ENCODE results near the gene CCNK. TPM values are rescaled to one million over a fixed set of nuclear protein-coding genes. Genes with fewer than 3 reads are reported as not detected.

Gene CCNK
- total RNA-seq, 4 donors from 2014 or later, result 23.4 to 66.3 (median 39.0) TPM

GRCh38 chr14:99447739-99448138, 33.5 kb upstream of the CCNK start:
- Histone ChIP-seq H3K4me3 (no peak overlapping the region), H3K4me1 (peaks cover 2% of the 10 kb centered on the region), H3K9me3 (no peaks in the 10 kb centered on the region), H3K27ac (no peak overlapping the region), H3K27me3 (no peaks in the 10 kb centered on the region), H3K36me3 (peaks cover 75% of the 10 kb centered on the region)
- 43% methylated on average over 4 of the region's 4 CpGs for WGBS
- TF ChIP-seq POLR2A (IDR thresholded peaks at IDR 0.05) (no peak), EP300 (IDR thresholded peaks at IDR 0.05) (no peak)
- DNase-seq (ENCODE audit: low spot score in 2 of 2), result no peak

- Histone ChIP-seq H3K27ac (no peak overlapping the region), H3K4me3 (no peak overlapping the region), H3K27me3 (no peaks in the 10 kb centered on the region), H3K9me3 (no peaks in the 10 kb centered on the region), H3K4me1 (peaks cover 2% of the 10 kb centered on the region), H3K36me3 (peaks cover 73% of the 10 kb centered on the region)
- TF ChIP-seq POLR2A (IDR thresholded peaks at IDR 0.05) (no peak), EP300 (IDR thresholded peaks at IDR 0.05) (no peak), POLR2AphosphoS5 (IDR thresholded peaks at IDR 0.05) (no peak)
- TF ChIP-seq, protein P1, sequence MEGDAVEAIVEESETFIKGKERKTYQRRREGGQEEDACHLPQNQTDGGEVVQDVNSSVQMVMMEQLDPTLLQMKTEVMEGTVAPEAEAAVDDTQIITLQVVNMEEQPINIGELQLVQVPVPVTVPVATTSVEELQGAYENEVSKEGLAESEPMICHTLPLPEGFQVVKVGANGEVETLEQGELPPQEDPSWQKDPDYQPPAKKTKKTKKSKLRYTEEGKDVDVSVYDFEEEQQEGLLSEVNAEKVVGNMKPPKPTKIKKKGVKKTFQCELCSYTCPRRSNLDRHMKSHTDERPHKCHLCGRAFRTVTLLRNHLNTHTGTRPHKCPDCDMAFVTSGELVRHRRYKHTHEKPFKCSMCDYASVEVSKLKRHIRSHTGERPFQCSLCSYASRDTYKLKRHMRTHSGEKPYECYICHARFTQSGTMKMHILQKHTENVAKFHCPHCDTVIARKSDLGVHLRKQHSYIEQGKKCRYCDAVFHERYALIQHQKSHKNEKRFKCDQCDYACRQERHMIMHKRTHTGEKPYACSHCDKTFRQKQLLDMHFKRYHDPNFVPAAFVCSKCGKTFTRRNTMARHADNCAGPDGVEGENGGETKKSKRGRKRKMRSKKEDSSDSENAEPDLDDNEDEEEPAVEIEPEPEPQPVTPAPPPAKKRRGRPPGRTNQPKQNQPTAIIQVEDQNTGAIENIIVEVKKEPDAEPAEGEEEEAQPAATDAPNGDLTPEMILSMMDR (IDR thresholded peaks at IDR 0.05), result no peak
- 96% methylated on average over 3 of the region's 3 CpGs for WGBS
- no peak for DNase-seq (ENCODE audit: low spot score in 2 of 2)
These were observed 30.9 kb upstream of the CCNK start for GRCh38 chr14:99450266-99450665.

GRCh38 chr14:99451234-99451633, 30.0 kb upstream of the CCNK start:
- 98% methylated on average over 5 of the region's 5 CpGs for WGBS
- H3K36me3 ChIP-seq, result peaks cover 78% of the 10 kb centered on the region
- no peak for DNase-seq (ENCODE audit: low spot score in 2 of 2)
- no peak overlapping the region for H3K4me3 ChIP-seq
- no peaks in the 10 kb centered on the region for H3K9me3 ChIP-seq
- H3K4me1 ChIP-seq, result peaks cover 2% of the 10 kb centered on the region
- TF ChIP-seq EP300 (IDR thresholded peaks at IDR 0.05) (no peak), POLR2A (IDR thresholded peaks at IDR 0.05) (no peak), POLR2AphosphoS5 (IDR thresholded peaks at IDR 0.05) (no peak)
- TF ChIP-seq, protein P1 (IDR thresholded peaks at IDR 0.05), result no peak
- H3K27ac ChIP-seq, result no peak overlapping the region
- H3K27me3 ChIP-seq, result no peaks in the 10 kb centered on the region

- Histone ChIP-seq H3K4me3 (no peak overlapping the region), H3K9me3 (no peaks in the 10 kb centered on the region), H3K27me3 (no peaks in the 10 kb centered on the region), H3K36me3 (peaks cover 74% of the 10 kb centered on the region), H3K4me1 (no peaks in the 10 kb centered on the region), H3K27ac (no peak overlapping the region)
- DNase-seq (ENCODE audit: low spot score in 2 of 2), result no peak
- TF ChIP-seq POLR2A (IDR thresholded peaks at IDR 0.05), result no peak
- TF ChIP-seq, protein P1 (IDR thresholded peaks at IDR 0.05), result no peak
- no peak for TF ChIP-seq EP300 (IDR thresholded peaks at IDR 0.05)
- no peak for TF ChIP-seq POLR2AphosphoS5 (IDR thresholded peaks at IDR 0.05)
- 87% methylated on average over 4 of the region's 4 CpGs for WGBS
These were observed 28.2 kb upstream of the CCNK start for GRCh38 chr14:99452968-99453367.

- TF ChIP-seq POLR2A (IDR thresholded peaks at IDR 0.05), result no peak
- TF ChIP-seq POLR2AphosphoS5 (IDR thresholded peaks at IDR 0.05), result no peak
- no peak for TF ChIP-seq EP300 (IDR thresholded peaks at IDR 0.05)
- TF ChIP-seq, protein P1 (IDR thresholded peaks at IDR 0.05), result no peak
- H3K27me3 ChIP-seq, result no peaks in the 10 kb centered on the region
- no peak overlapping the region for H3K4me3 ChIP-seq
- no peaks in the 10 kb centered on the region for H3K9me3 ChIP-seq
- 55% methylated on average over 3 of the region's 3 CpGs for WGBS
- DNase-seq (ENCODE audit: low spot score in 2 of 2), result no peak
- peaks cover 74% of the 10 kb centered on the region for H3K36me3 ChIP-seq
- no peaks in the 10 kb centered on the region for H3K4me1 ChIP-seq
- no peak overlapping the region for H3K27ac ChIP-seq
These were observed 27.0 kb upstream of the CCNK start for GRCh38 chr14:99454246-99454645.

DNA sequence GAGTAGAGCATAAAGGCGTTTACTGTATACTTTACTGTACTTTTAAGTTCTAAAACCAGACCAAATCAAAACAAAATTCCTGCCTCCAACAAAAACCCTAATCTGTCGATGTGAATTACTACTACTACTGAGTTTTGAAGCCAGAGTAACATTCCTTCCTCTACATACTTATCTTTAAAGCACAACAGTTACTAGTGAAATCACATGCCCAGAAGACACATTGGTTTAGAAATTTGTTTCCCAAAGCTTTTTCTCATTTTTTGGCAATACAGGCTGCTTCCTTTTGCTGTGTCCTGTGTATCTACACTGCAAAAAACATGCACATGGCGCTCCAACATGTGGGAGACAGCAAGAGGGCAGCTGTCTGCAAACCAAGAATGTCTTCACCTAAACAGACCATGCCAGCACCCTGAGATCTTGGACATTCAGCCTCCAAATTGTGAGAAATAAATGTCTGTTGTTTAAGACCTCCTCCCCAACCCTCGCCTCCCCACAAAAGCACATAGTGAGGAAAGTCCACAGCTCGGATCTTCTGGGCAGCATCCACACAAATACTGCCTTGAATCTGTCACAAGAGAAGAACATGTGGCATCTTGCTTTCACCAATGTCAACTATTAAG, 21.6 kb upstream of the CCNK start:
- no peak for DNase-seq (ENCODE audit: low spot score in 2 of 2)
- Histone ChIP-seq H3K9me3 (no peaks in the 10 kb centered on the region), H3K4me1 (peaks cover 7% of the 10 kb centered on the region), H3K36me3 (peaks cover 78% of the 10 kb centered on the region), H3K27ac (no peak overlapping the region), H3K27me3 (no peaks in the 10 kb centered on the region), H3K4me3 (no peak overlapping the region)
- WGBS, result 77% methylated on average over 5 of the region's 5 CpGs
- TF ChIP-seq POLR2A (IDR thresholded peaks at IDR 0.05) (no peak), EP300 (IDR thresholded peaks at IDR 0.05) (no peak), POLR2AphosphoS5 (IDR thresholded peaks at IDR 0.05) (no peak)
- TF ChIP-seq, protein P1 (IDR thresholded peaks at IDR 0.05), result no peak

Data from suprapubic skin (tissue), 4 donors.